Ureter (tissue), 1 donor: Measurements from ENCODE around the gene MAP1B. TPM values are rescaled to one million over a fixed set of nuclear protein-coding genes. Genes with fewer than 3 reads are reported as not detected.

Experiments
- DNase-seq: peaks from one replicate; pipeline ENCODE4 v3.0.0-alpha.2; 2020; ENCODE audit warnings: low spot score
- total RNA-seq: library from RNA; stranded (reverse); gene quantifications from one replicate; pipeline ENCODE4 v1.2.4, GENCODE V29; 2023
- donor health status: DM: yes; HTN: yes; CAD: no.

MAP1B gene
- total RNA-seq, 1 donor from 2014 or later = 128 TPM

GRCh38 chr5:72248410-72248981, 141.2 kb downstream of the MAP1B start:
- DNase-seq = peak; percentile 51

- DNase-seq = no peak
These were observed 144.1 kb downstream of the MAP1B start for GRCh38 chr5:72251386-72251785.

GRCh38 chr5:72252008-72252407, 144.7 kb downstream of the MAP1B start:
- no peak for DNase-seq

- DNase-seq = no peak
These were observed 145.4 kb downstream of the MAP1B start for GRCh38 chr5:72252574-72253155.

GRCh38 chr5:72255237-72255636, 148.0 kb downstream of the MAP1B start:
- no peak for DNase-seq

GRCh38 chr5:72255670-72256069, 148.4 kb downstream of the MAP1B start:
- no peak for DNase-seq

- DNase-seq = no peak
These were observed 149.3 kb downstream of the MAP1B start for GRCh38 chr5:72256536-72256935.

Other genes starting within 250 kb of the MAP1B start
- 69.0 TPM for gene MRPS27, start 212.8 kb downstream of the MAP1B start, total RNA-seq
- gene PTCD2, start 212.9 kb downstream of the MAP1B start, total RNA-seq = 17.0 TPM